HEK293T (cell line): ENCODE results near the gene GPBP1.

Experiments used
- ARNT ChIP-seq: fragments of 450-650 bp; IDR thresholded peaks from 2 replicates; pipeline ENCODE4 v1.6.1; 2017; ENCODE audit warnings: mild to moderate bottlenecking
- BHLHE40 ChIP-seq: fragments of 450-650 bp; IDR thresholded peaks from 2 replicates; pipeline ENCODE4 v1.6.1; 2016; ENCODE audit warnings: mild to moderate bottlenecking, moderate library complexity, borderline replicate concordance
- FOXA1 ChIP-seq: fragments of 450-650 bp; IDR thresholded peaks from 2 replicates; pipeline ENCODE4 v1.6.1; 2016; ENCODE audit warnings: mild to moderate bottlenecking
- FOXK2 ChIP-seq: fragments of 450-650 bp; IDR thresholded peaks from 2 replicates; pipeline ENCODE4 v1.6.1; 2016; ENCODE audit warnings: mild to moderate bottlenecking
- HDGF ChIP-seq: fragments of 450-650 bp; IDR thresholded peaks from 2 replicates; pipeline ENCODE4 v1.6.1; 2017; ENCODE audit warnings: antibody characterized with exemption, borderline replicate concordance
- SP1 ChIP-seq: fragments of 450-650 bp; IDR thresholded peaks from 2 replicates; pipeline ENCODE4 v1.6.1; 2017
- ZNF384 ChIP-seq: fragments of 450-650 bp; IDR thresholded peaks from 2 replicates; pipeline ENCODE4 v1.6.1; 2016

DNA sequence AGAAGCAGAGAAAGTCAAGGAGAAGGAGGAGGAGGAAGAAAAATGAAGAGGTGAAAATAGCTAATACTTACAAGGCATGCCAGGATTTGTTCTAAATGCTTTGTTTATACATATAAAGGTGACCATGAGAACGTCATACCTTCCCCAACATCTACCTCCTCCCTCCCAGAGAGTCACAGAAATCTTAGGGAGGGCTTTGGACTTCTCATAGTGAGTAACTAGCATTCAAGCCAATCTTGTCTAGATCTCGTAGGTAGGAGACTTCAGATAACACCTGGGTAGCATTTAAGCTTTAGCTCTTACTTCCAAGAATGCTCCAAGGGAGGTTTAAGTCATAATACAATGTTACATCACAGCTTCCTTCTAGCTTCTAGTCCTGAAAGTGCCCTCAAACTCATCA lies 36.5 kb upstream of the GPBP1 start:
- TF ChIP-seq ZNF384 (no peak), FOXK2 (no peak), FOXA1 (no peak), SP1 (no peak), ARNT (no peak), BHLHE40 (no peak), HDGF (no peak)
